GM20000 (cell line): Measurements from ENCODE around the gene KLK1.
"Not testable (repeated sequence)": the region's sequence is repeated elsewhere in the genome, so short reads cannot be mapped to it uniquely, and the experiment has no call there.

Source experiments
- DNase-seq: peaks from one replicate; pipeline ENCODE4 v3.0.0; 2012; ENCODE audit warnings: low spot score
- TF ChIP-seq, protein P1 (sequence below): IDR thresholded peaks from 2 replicates; pipeline ENCODE4 v1.5.1; 2012; ENCODE audit warnings: mild to moderate bottlenecking, control low read depth; ENCODE audit errors: extremely low read depth, missing control alignments

KLK1 gene

DNA sequence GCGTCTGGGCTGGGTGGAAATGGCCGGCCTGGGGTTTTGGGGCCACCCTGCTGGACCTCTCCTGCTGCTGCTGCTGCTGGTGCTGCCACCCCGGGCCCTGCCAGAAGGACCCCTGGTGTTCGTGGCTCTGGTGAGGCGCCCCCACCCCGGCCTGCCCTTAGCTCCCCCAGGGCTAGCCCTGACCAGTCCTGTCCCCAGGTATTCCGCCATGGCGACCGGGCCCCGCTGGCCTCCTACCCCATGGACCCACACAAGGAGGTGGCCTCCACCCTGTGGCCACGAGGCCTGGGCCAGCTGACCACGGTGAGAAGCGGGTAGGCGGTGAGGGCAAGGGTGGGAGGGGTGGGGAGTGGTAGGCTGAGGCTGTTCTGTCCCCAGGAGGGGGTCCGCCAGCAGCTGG, 33.2 kb downstream of the KLK1 start, which contains the start of gene ACP4:
Gene ACP4 (plus strand): TSS at position 20 of the 400 bp plus-strand sequence. CDS start 0 bp downstream, at position 20.
- DNase-seq = peak; percentile 14
- TF ChIP-seq, protein P1, sequence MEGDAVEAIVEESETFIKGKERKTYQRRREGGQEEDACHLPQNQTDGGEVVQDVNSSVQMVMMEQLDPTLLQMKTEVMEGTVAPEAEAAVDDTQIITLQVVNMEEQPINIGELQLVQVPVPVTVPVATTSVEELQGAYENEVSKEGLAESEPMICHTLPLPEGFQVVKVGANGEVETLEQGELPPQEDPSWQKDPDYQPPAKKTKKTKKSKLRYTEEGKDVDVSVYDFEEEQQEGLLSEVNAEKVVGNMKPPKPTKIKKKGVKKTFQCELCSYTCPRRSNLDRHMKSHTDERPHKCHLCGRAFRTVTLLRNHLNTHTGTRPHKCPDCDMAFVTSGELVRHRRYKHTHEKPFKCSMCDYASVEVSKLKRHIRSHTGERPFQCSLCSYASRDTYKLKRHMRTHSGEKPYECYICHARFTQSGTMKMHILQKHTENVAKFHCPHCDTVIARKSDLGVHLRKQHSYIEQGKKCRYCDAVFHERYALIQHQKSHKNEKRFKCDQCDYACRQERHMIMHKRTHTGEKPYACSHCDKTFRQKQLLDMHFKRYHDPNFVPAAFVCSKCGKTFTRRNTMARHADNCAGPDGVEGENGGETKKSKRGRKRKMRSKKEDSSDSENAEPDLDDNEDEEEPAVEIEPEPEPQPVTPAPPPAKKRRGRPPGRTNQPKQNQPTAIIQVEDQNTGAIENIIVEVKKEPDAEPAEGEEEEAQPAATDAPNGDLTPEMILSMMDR = no peak

DNA sequence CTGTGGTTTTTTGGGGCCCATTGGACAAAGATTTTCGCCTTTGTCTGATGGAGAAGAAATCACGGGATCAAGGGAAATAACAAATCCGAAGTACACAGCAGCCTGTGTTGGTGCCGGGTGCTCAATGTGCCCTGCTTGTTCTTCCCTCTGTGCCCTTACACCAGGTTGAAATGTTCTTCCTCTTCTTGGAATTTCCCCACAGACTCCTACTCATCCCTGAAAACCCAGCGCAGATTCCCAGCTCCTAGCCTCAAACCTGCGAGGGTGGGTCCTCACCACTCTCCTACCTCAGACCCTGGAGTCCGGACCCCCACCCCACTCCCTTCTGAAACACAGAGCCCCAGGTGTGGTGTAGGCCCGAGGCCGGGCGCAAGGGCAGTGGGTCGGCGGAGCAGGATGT, 38.3 kb downstream of the KLK1 start:
- DNase-seq = no peak
- TF ChIP-seq, protein P1 = no peak

DNA sequence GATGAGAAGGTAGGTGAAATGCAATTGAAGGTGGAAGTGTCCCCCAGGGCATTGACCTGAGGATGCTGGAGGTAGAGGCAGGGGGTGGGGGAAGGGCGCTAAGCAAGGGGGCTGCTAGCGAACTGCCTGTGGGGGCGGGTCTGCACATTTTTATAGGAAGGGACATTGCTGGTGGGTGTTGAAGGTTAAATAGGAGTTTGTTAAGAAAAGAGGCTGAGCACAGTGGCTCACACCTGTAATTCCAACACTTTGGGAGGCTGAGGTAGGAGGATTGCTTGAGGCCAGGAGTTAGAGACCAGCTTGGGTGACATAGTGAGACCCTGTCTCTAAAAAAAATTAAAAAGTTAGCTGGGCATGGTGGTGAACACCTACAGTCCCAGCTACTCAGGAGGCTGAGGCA, 38.9 kb downstream of the KLK1 start:
- TF ChIP-seq, protein P1 = no peak
- DNase-seq = peak; percentile 9

DNA sequence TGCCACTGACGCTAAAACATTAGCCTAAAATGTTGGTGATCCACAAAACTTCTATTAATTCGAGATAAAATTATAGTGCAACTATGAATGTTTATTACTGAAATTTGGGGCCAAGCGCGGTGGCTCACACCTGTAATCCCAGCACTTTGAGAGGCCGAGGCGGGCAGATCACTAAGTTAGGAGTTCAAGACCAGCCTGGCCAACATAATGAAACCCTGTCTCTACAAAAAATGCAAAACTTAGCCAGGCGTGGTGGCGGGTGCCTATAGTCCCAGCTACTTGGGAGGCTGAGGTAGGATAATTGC, 39.8 kb downstream of the KLK1 start:
- not testable (repeated sequence) for DNase-seq

DNA sequence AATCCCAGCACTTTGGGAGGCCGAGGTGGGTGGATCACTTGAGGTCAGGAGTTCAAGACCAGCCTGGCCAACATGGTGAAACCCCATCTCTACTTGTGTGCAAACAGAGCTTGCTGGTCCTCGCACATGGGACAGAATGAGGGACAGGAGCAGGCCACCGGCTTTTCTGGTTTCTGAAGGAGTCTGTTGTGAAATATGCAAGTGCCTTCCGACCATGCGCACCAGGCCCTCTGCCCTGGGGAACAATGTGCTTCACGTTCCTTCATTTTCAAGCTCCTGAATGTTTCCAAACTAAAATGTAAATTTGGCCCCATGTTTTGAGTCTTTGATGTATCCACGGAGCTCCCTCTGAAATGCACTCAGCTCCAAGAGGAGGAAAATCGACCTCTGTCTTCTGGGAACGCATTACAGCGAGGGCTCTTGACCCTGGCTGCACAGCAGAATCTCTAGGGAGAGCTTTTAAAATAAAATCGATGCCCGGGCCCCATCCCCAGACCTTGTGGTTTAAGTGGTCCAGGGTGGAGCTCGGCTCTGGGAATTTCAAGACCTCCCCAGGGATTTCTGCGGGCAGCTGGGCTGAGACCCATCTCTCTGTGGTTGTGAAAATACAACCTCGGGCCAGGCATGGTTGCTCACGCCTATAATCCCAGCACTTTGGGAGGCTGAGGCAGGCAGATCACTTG, 42.7 kb downstream of the KLK1 start:
- no peak for DNase-seq
- TF ChIP-seq, protein P1 = no peak

DNA sequence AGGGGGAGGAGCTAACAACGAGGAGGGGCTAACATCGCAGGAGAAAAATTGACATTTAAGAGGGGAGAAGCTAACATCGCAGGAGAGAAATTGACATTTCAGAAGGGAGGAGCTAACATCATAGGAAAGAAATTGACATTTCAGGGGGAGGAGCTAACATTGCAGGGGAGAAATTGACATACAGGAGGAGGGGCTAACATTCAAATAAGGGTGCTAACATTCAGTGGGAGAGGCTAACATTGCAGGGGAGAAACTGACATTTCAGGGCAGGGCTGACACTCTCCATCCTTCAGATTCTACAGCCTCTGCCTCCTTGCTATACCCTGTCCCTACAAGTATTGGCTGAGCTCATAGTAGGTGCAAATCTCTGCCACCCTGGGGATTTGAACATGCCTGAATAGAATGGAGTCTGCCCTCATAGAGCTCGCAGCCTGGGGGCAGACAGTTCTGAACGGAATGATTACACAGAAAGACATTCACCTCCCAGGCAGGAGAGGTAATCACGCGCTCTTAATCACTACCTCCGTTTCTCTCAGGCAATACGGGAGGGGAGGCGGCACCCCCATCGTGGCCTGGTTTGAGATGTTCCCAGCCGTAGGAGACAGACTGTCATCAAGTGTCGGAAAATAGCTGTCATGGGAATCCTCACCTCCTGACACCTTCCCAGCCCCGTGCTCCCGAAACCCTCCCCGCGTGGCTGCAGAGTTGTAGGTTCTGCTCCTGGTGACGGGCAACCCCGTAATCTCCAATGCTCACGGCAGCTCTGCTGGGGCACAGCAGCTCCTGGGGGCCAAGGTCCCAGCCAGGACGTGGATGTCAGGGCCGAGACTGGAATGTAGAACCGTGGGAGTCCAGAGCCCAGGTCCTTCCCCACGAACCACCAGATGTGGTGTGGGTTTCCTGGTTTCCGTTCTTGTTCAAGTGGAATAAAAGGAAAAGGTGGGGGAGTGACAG, 43.8 kb downstream of the KLK1 start:
- no peak for DNase-seq

DNA sequence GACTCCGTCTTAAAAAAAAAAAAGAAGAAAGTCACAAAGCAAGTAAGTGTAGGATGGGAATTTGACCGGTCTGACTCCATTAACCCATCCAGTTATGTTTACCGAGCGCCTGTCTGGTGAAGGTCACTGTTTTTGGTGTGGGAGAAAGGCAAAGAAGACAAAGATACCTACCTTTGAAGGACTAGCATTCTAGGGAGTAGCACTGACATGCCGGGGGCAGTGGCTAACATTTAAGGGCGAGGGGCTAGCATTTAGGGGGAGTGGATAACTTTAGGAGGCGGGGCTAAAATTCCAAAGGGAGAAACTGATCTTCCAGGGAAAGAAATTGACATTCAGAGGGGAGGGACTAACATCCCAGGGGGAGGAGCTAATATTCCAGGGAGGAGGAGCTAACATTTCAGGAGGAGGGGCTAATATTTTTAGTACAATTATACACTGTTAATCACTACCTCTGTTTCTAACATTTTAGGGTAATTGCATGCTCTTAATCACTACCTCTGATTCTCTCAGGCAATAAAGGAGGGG, 44.6 kb downstream of the KLK1 start:
- TF ChIP-seq, protein P1 = no peak

More for the DNA sequence above, 43.8 kb downstream of the KLK1 start:
- TF ChIP-seq, protein P1 = no peak

More for the DNA sequence above, 44.6 kb downstream of the KLK1 start:
- peak; percentile 7 for DNase-seq
